ENCODE measurements around the gene TOGARAM2. TPM values are rescaled to one million over a fixed set of nuclear protein-coding genes. Genes with fewer than 3 reads are reported as not detected.

The TOGARAM2 gene
- total and polyA plus RNA-seq, 8 donors = 0.43 to 3.5 (median 0.89) TPM; not detected in 1

DNA sequence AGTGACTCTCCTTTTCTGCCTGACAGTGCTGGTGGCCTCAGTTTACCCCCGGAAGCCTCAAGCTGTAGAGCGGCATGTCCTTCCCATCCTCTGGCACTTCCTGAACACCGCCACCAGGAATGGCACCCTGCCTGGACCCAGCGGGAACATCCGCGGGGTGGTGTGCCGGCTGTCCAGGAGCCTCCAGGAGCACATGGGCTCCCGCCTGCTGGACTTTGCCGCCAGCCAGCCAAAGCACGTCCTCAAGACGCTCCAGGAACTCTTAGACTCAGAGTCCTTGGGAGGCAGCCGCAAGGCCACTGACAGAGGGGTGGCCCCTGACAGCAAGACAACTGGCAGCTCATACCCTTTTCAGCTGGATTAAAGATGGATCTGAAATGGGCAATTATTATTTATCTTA lies 70.6 kb downstream of the TOGARAM2 start:
- intact Hi-C loops (cut with DNase I; ENCODE audit: low total_unique reads) = no loop called here
- H3K4me3 ChIP-seq = no peak overlapping the region
- TF ChIP-seq POLR2A (IDR thresholded peaks at IDR 0.05) (no peak), POLR2AphosphoS5 (IDR thresholded peaks at IDR 0.05) (no peak), EP300 (IDR thresholded peaks at IDR 0.05) (no peak)
- TF ChIP-seq, protein P1, sequence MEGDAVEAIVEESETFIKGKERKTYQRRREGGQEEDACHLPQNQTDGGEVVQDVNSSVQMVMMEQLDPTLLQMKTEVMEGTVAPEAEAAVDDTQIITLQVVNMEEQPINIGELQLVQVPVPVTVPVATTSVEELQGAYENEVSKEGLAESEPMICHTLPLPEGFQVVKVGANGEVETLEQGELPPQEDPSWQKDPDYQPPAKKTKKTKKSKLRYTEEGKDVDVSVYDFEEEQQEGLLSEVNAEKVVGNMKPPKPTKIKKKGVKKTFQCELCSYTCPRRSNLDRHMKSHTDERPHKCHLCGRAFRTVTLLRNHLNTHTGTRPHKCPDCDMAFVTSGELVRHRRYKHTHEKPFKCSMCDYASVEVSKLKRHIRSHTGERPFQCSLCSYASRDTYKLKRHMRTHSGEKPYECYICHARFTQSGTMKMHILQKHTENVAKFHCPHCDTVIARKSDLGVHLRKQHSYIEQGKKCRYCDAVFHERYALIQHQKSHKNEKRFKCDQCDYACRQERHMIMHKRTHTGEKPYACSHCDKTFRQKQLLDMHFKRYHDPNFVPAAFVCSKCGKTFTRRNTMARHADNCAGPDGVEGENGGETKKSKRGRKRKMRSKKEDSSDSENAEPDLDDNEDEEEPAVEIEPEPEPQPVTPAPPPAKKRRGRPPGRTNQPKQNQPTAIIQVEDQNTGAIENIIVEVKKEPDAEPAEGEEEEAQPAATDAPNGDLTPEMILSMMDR (IDR thresholded peaks at IDR 0.05) = no peak
- H3K27me3 ChIP-seq = no peaks in the 10 kb centered on the region
- WGBS, 5 donors = 90 to 96% (median 93%) methylated on average over 5 to 12 of the region's 12 CpGs
- H3K4me1 ChIP-seq = no peaks in the 10 kb centered on the region
- DNase-seq = no peak
- no peaks in the 10 kb centered on the region for H3K9me3 ChIP-seq
- H3K36me3 ChIP-seq = no peaks in the 10 kb centered on the region
- H3K27ac ChIP-seq = no peak overlapping the region

DNA sequence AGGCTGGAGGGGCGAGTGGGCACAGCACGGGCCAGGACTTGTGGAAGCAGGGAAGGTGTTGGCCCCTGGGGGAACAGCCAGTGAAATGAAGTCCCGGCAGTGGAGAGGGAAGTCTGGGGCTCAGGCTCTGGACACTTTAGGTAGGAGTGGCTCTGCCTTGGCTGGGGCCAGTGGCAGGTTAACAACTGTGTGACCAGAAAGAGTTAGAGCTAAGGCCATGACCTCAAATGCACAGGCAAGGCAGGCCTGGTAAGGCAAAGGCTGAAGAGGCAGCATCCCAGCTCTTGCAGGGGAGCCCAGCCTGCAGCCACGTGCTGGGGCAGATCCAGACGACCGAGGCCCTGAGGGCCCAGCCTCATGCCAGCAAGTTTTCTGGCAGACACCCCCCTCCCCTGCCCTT lies 71.7 kb downstream of the TOGARAM2 start:
- Histone ChIP-seq H3K4me1 (no peaks in the 10 kb centered on the region), H3K27ac (no peak overlapping the region), H3K9me3 (no peaks in the 10 kb centered on the region), H3K27me3 (no peaks in the 10 kb centered on the region), H3K4me3 (no peak overlapping the region), H3K36me3 (no peaks in the 10 kb centered on the region)
- TF ChIP-seq, protein P1 (IDR thresholded peaks at IDR 0.05) = no peak
- TF ChIP-seq EP300 (IDR thresholded peaks at IDR 0.05) (no peak), POLR2A (IDR thresholded peaks at IDR 0.05) (no peak), POLR2AphosphoS5 (IDR thresholded peaks at IDR 0.05) (no peak)
- intact Hi-C loops (cut with DNase I; ENCODE audit: low total_unique reads) = no loop called here
- 55 to 81% (median 69%) methylated on average over 3 to 6 of the region's 6 CpGs for WGBS, 5 donors
- no peak for DNase-seq

DNA sequence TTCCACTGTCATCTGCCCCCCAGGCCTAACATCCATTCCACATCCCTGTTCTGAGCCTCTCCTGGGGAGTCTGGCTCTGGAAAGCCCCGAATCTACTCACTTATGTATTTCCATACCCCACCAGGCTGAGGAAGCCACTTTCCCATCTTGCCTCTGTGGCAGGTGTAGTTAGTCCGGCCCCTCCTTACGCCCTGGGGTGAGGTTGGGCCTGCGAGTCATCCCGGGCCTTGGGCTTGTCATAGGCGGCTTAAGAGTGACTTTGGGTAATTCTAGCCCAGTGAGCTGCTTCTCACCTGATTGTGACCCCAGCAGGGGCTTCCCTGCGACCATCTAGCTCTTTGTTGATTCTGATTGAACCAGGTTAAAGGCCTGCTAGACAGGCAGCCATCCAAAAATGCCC lies 72.1 kb downstream of the TOGARAM2 start:
- Histone ChIP-seq H3K27ac (no peak overlapping the region), H3K9me3 (no peaks in the 10 kb centered on the region), H3K27me3 (no peaks in the 10 kb centered on the region), H3K36me3 (no peaks in the 10 kb centered on the region), H3K4me3 (no peak overlapping the region), H3K4me1 (no peaks in the 10 kb centered on the region)
- intact Hi-C loops (cut with DNase I; ENCODE audit: low total_unique reads) = no loop called here
- WGBS, 5 donors = 63 to 79% (median 77%) methylated on average over 7 of the region's 7 CpGs
- no peak for DNase-seq
- TF ChIP-seq EP300 (IDR thresholded peaks at IDR 0.05) = no peak
- TF ChIP-seq POLR2AphosphoS5 (IDR thresholded peaks at IDR 0.05) = no peak
- TF ChIP-seq, protein P1 (IDR thresholded peaks at IDR 0.05) = no peak
- TF ChIP-seq POLR2A (IDR thresholded peaks at IDR 0.05) = no peak

DNA sequence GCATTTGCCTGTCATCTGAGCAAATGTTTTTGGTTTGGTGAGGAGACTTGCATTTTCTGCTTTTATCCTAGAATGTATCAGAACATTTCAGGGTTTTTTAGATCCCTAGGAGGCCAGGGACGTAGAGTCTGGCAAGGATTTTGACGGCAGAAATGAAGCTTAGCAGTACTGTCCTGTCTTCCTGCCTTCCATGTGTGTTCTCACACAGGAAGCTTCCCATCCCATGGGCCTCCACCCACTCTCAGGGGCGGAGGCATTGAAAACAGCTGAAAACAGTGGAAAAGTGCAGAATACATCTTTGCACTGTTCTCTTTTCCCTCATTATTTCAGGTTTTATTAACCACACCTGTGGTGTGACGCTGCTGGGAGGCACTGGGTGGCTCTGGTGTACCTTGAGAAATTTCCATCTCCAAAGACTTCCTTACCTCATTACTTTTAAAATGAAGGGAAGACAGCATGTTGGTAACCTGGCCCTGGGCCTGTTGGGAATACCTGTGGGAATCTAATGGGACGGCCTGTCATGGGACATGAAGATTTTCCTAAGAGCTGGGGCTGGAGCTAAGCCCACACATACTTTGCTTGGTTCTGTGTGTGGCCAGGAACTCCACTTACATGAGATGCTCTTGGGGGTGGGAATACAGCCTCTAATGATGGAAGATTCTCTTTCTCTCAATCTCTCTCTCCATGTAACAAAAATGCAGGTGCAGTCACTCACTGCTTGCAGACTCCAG lies 72.7 kb downstream of the TOGARAM2 start:
- Histone ChIP-seq H3K4me1 (no peaks in the 10 kb centered on the region), H3K27me3 (no peaks in the 10 kb centered on the region), H3K4me3 (no peak overlapping the region), H3K27ac (no peak overlapping the region), H3K36me3 (no peaks in the 10 kb centered on the region), H3K9me3 (no peaks in the 10 kb centered on the region)
- 67 to 80% (median 75%) methylated on average over 5 of the region's 5 CpGs for WGBS, 5 donors
- TF ChIP-seq, protein P1 (IDR thresholded peaks at IDR 0.05) = no peak
- TF ChIP-seq POLR2A (IDR thresholded peaks at IDR 0.05) (no peak), EP300 (IDR thresholded peaks at IDR 0.05) (no peak), POLR2AphosphoS5 (IDR thresholded peaks at IDR 0.05) (no peak)
- DNase-seq = peak in 1 of 2 donors; percentile 51
- intact Hi-C loops (cut with DNase I; ENCODE audit: low total_unique reads) = no loop called here
